Calu3 (cell line): ENCODE measurements around the gene PIK3AP1. TPM values are rescaled to one million over a fixed set of nuclear protein-coding genes. Genes with fewer than 3 reads are reported as not detected.

Experiments
- BruUV-seq: library from RNA; stranded (reverse); fragments of 400-500 nt; replicated peaks from 2 replicates; lab custom pipeline; 2021; lab: Mats Ljungman, UMichigan
- CTCF ChIA-PET: fragments of 300-600 bp; sonication (Branson Sonifier 250); formaldehyde crosslinking; loops from one replicate; lab custom pipeline; 2022; ENCODE audit warnings: antibody characterized with exemption; lab: Charles Lee
- DNase-seq: peaks from one replicate; pipeline ENCODE4 v3.0.0; 2022
- H3K27ac Mint-ChIP-seq: one replicate; pipeline ENCODE4 v1.8.0; 2022; ENCODE audit warnings: mixed read lengths; ENCODE audit not compliant: unreplicated experiment
- H3K27me3 Mint-ChIP-seq: one replicate; pipeline ENCODE4 v1.8.0; 2022; ENCODE audit warnings: mixed read lengths; ENCODE audit not compliant: unreplicated experiment
- H3K36me3 Mint-ChIP-seq: one replicate; pipeline ENCODE4 v1.8.0; 2022; ENCODE audit warnings: mild to moderate bottlenecking, moderate library complexity, mixed read lengths; ENCODE audit not compliant: insufficient read depth, unreplicated experiment
- H3K4me1 Mint-ChIP-seq: one replicate; pipeline ENCODE4 v1.8.0; 2022; ENCODE audit warnings: mild to moderate bottlenecking, low read depth, mixed read lengths; ENCODE audit not compliant: unreplicated experiment
- H3K4me3 Mint-ChIP-seq: one replicate; pipeline ENCODE4 v1.8.0; 2022; ENCODE audit warnings: mild to moderate bottlenecking, low read depth, moderate library complexity, mixed read lengths; ENCODE audit not compliant: unreplicated experiment
- H3K9me3 Mint-ChIP-seq: one replicate; pipeline ENCODE4 v1.8.0; 2022; ENCODE audit warnings: low read depth, mixed read lengths; ENCODE audit not compliant: unreplicated experiment
- CTCF ChIP-seq: fragments of 200-600 bp; IDR thresholded peaks from one replicate; pipeline ENCODE4 v1.8.0; 2022; ENCODE audit warnings: antibody characterized with exemption; ENCODE audit not compliant: unreplicated experiment
- intact Hi-C: fragments of 100-400 bp; cut with micrococcal nuclease; formaldehyde crosslinking; loops from one replicate; pipeline ENCODE4 v1.10.0; 2022; ENCODE audit not compliant: unreplicated experiment
- total RNA-seq: library from RNA; stranded (reverse); gene quantifications from 2 replicates; pipeline ENCODE4 v1.2.3, GENCODE V29; 2022

Gene PIK3AP1
- total RNA-seq, 1 experiment from 2014 or later: 117 TPM

- intact Hi-C loops: no loop called here
- Mint-ChIP-seq H3K36me3 (peaks cover 35% of the 10 kb centered on the region), H3K4me1 (peaks cover 41% of the 10 kb centered on the region), H3K4me3 (peak overlapping the region; percentile 46), H3K27me3 (no peaks in the 10 kb centered on the region), H3K9me3 (no peaks in the 10 kb centered on the region), H3K27ac (peak overlapping the region; percentile 54)
- CTCF ChIA-PET: interaction anchor here (0.8 kb wide), 1 partner anchor 26 kb away, joined by 4 read pairs; no protein-coding TSS in a partner anchor
- no peak for TF ChIP-seq CTCF
- no peak for DNase-seq
- BruUV-seq: no TSS peak
These were observed 149.0 kb downstream of the PIK3AP1 start for GRCh38 chr10:96570983-96571964.

- Mint-ChIP-seq H3K9me3 (no peaks in the 10 kb centered on the region), H3K4me1 (peaks cover 42% of the 10 kb centered on the region), H3K27me3 (no peaks in the 10 kb centered on the region), H3K27ac (no peak overlapping the region), H3K36me3 (peaks cover 35% of the 10 kb centered on the region), H3K4me3 (peak overlapping the region; percentile 46)
- intact Hi-C loops: no loop called here
- no TSS peak for BruUV-seq
- no peak for DNase-seq
- TF ChIP-seq CTCF: no peak
- CTCF ChIA-PET: no interaction called here
These were observed 149.8 kb downstream of the PIK3AP1 start for GRCh38 chr10:96570511-96570910.

- intact Hi-C loops: no loop called here
These were observed 151.9 kb downstream of the PIK3AP1 start for GRCh38 chr10:96568402-96568801.

GRCh38 chr10:96565774-96566173 lies 154.5 kb downstream of the PIK3AP1 start:
- no TSS peak for BruUV-seq
- no peak for TF ChIP-seq CTCF
- no peak for DNase-seq
- intact Hi-C loops: no loop called here
- Mint-ChIP-seq H3K36me3 (peaks cover 25% of the 10 kb centered on the region), H3K4me3 (no peak overlapping the region), H3K27me3 (no peaks in the 10 kb centered on the region), H3K9me3 (no peaks in the 10 kb centered on the region), H3K4me1 (peaks cover 15% of the 10 kb centered on the region), H3K27ac (no peak overlapping the region)
- CTCF ChIA-PET: no interaction called here

More at GRCh38 chr10:96568402-96568801, 151.9 kb downstream of the PIK3AP1 start:
- TF ChIP-seq CTCF: no peak
- Mint-ChIP-seq H3K27ac (no peak overlapping the region), H3K4me1 (peaks cover 37% of the 10 kb centered on the region), H3K4me3 (no peak overlapping the region), H3K36me3 (peaks cover 22% of the 10 kb centered on the region), H3K27me3 (no peaks in the 10 kb centered on the region), H3K9me3 (no peaks in the 10 kb centered on the region)
- DNase-seq: no peak
- no TSS peak for BruUV-seq
- CTCF ChIA-PET: interaction anchor here (0.6 kb wide), 1 partner anchor 183 kb away, joined by 4 read pairs; no protein-coding TSS in a partner anchor
